ENCODE data around the gene DDRGK1. TPM values are rescaled to one million over a fixed set of nuclear protein-coding genes. Genes with fewer than 3 reads are reported as not detected.

The DDRGK1 gene
- total and polyA plus RNA-seq, 2 experiments from 2014 or later, result 48.1 to 107 TPM

- Histone ChIP-seq H3K27ac (no peak overlapping the region), H3K4me3 (no peak overlapping the region), H3K9me3 (ENCODE audit: low read depth) (no peaks in the 10 kb centered on the region), H3K4me1 (ENCODE audit: low read depth) (peaks cover 13% of the 10 kb centered on the region), H3K27me3 (no peaks in the 10 kb centered on the region), H3K36me3 (no peaks in the 10 kb centered on the region)
- no peak for DNase-seq (ENCODE audit: low read depth in 1 of 2, low spot score in 1 of 2)
- no peak for TF ChIP-seq CTCF (IDR thresholded peaks at IDR 0.05; ENCODE audit: low read depth, low read length)
Measured at GRCh38 chr20:3162080-3162611, 42.3 kb downstream of the DDRGK1 start.

GRCh38 chr20:3161316-3162079 lies 43.0 kb downstream of the DDRGK1 start:
- DNase-seq (ENCODE audit: low read depth in 1 of 2, low spot score in 1 of 2), result no peak
- H3K27me3 ChIP-seq, result no peaks in the 10 kb centered on the region
- no peaks in the 10 kb centered on the region for H3K9me3 ChIP-seq (ENCODE audit: low read depth)
- no peaks in the 10 kb centered on the region for H3K36me3 ChIP-seq
- H3K4me3 ChIP-seq, result no peak overlapping the region
- peaks cover 13% of the 10 kb centered on the region for H3K4me1 ChIP-seq (ENCODE audit: low read depth)
- H3K27ac ChIP-seq, result no peak overlapping the region
- no peak for TF ChIP-seq CTCF (IDR thresholded peaks at IDR 0.05; ENCODE audit: low read depth, low read length)

- Histone ChIP-seq H3K9me3 (ENCODE audit: low read depth) (no peaks in the 10 kb centered on the region), H3K4me1 (ENCODE audit: low read depth) (peaks cover 13% of the 10 kb centered on the region), H3K36me3 (no peaks in the 10 kb centered on the region), H3K27me3 (no peaks in the 10 kb centered on the region), H3K27ac (no peak overlapping the region), H3K4me3 (peak overlapping the region; percentile 72)
- DNase-seq (ENCODE audit: low read depth in 1 of 2, low spot score in 1 of 2), result no peak
- no peak for TF ChIP-seq CTCF (IDR thresholded peaks at IDR 0.05; ENCODE audit: low read depth, low read length)
Measured at GRCh38 chr20:3160418-3160817, 44.1 kb downstream of the DDRGK1 start.

- no peaks in the 10 kb centered on the region for H3K27me3 ChIP-seq
- peaks cover 13% of the 10 kb centered on the region for H3K4me1 ChIP-seq (ENCODE audit: low read depth)
- H3K36me3 ChIP-seq, result no peaks in the 10 kb centered on the region
- peak overlapping the region; percentile 94 for H3K27ac ChIP-seq
- no peaks in the 10 kb centered on the region for H3K9me3 ChIP-seq (ENCODE audit: low read depth)
- TF ChIP-seq CTCF (IDR thresholded peaks at IDR 0.05; ENCODE audit: low read depth, low read length), result no peak
- DNase-seq (ENCODE audit: low read depth in 1 of 2, low spot score in 1 of 2), result peak; percentile 17 to 37
- peak overlapping the region; percentile 72 for H3K4me3 ChIP-seq
Measured at GRCh38 chr20:3158968-3159431, 45.5 kb downstream of the DDRGK1 start.

- no peaks in the 10 kb centered on the region for H3K36me3 ChIP-seq
- no peak for TF ChIP-seq CTCF (IDR thresholded peaks at IDR 0.05; ENCODE audit: low read depth, low read length)
- H3K27ac ChIP-seq, result no peak overlapping the region
- no peaks in the 10 kb centered on the region for H3K9me3 ChIP-seq (ENCODE audit: low read depth)
- DNase-seq (ENCODE audit: low read depth in 1 of 2, low spot score in 1 of 2), result no peak
- no peaks in the 10 kb centered on the region for H3K27me3 ChIP-seq
- peak overlapping the region; percentile 72 for H3K4me3 ChIP-seq
- H3K4me1 ChIP-seq (ENCODE audit: low read depth), result peaks cover 13% of the 10 kb centered on the region
Measured at GRCh38 chr20:3157817-3158216, 46.7 kb downstream of the DDRGK1 start.

Measured in cardiac muscle cell (in vitro differentiated cells and primary cell).